ENCODE results near the gene PTBP2.

PTBP2 gene, protein sequence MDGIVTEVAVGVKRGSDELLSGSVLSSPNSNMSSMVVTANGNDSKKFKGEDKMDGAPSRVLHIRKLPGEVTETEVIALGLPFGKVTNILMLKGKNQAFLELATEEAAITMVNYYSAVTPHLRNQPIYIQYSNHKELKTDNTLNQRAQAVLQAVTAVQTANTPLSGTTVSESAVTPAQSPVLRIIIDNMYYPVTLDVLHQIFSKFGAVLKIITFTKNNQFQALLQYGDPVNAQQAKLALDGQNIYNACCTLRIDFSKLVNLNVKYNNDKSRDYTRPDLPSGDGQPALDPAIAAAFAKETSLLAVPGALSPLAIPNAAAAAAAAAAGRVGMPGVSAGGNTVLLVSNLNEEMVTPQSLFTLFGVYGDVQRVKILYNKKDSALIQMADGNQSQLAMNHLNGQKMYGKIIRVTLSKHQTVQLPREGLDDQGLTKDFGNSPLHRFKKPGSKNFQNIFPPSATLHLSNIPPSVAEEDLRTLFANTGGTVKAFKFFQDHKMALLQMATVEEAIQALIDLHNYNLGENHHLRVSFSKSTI

GRCh38 chr1:96721416-96722160 lies at the start of gene PTBP2:
Gene PTBP2 (plus strand): TSS chr1:96721784. CDS start chr1:96721865, 81 bp downstream.
- DNase-seq (ENCODE audit: low read depth in 3 of 3) = peak; percentile 60 to 76 (median 69)

DNA sequence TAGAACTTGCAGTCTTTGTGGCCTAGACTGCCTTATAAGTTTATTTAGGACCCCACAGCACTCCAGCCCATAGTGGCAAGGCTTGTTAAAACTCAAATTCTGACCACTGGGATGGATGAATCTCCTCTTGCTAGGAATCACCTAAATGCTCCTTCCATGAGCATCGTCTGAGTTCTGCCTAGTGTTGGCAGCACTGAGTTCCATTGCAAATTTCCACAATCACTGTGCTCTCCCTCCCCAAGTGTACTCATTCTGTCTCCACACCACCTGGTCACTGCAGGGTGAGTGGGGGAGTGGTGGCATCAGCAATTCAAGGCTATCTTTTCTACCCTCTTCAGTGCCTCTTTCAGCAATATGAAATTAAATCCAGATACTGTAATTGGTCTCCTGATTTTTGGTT lies 46.7 kb upstream of the PTBP2 start:
- DNase-seq (ENCODE audit: low read depth in 3 of 3) = no peak

DNA sequence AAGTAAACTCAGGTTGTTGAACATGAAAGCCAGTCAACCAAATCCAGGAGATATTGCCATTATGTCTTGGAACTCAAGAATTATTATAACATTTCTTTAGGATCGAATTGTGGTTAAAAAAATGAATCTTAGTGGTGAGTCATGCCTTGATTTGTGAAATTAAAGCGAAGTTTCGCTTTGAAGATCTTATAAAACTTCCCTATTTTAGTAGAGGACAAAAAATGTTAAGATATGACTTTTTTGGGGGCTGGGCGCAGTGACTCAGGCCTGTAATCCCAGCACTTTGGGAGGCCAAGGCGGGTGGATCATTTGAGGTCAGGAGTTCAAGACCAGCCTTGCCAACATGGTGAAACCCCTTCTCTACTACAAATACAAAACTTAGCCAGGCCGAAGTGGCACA lies 39.5 kb upstream of the PTBP2 start:
- no peak for DNase-seq (ENCODE audit: low read depth in 3 of 3)

DNA sequence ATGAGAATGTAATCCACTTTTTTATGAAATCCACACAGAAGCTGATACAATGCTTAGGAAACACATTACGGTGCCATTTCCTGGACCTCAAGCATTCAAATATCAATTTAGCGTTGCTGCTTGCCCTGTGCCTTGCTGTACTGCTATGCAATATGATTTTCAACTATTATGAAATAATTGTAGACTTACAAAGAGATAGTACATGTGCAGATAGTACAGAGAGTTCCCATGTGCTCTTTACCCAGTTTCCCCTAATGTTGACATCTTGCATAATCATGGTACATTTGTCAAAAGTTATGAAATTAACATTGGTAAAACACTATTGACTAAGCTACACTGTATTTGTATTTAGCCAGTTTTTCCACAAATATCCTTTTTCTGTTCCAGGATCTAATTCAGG lies 37.7 kb upstream of the PTBP2 start:
- DNase-seq (ENCODE audit: low read depth in 3 of 3) = no peak

DNA sequence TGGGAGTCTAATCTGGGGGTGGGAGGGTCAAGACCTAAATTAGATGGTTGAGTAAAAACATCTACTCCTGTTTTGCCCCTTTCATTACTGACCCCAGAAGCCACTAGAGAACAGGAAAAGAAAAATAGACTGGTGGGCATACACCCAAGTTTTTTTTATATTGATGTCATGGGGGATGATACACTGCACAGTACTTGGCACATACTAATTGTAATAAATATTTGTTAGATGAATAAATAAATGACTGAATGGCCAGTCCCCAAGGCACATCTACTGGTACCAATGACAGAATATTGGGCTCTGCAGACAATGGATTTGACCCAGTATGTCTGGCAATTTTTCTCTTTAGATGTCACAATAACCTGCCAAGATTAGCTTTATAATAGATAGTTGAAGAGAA lies 36.8 kb upstream of the PTBP2 start:
- DNase-seq (ENCODE audit: low read depth in 3 of 3) = no peak

DNA sequence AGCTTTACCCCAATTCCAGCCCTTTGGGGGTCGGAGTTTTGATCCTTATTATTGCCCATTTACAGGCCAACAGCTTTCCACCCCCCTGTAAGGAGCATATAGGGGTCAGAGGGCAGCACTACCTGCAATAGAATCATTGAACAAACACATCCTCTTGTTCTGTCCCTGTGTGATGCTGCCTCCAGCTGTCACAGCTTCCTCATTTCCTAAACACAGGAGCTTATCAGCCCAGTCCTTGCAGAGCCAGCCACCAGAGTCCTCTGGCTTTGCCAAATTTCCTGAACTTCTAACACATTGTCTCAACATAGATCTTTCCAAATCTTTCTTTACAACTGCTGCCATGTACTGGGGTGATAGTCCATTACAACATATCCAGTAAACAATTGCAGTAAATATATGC lies 32.8 kb upstream of the PTBP2 start:
- DNase-seq (ENCODE audit: low read depth in 3 of 3) = no peak

DNA sequence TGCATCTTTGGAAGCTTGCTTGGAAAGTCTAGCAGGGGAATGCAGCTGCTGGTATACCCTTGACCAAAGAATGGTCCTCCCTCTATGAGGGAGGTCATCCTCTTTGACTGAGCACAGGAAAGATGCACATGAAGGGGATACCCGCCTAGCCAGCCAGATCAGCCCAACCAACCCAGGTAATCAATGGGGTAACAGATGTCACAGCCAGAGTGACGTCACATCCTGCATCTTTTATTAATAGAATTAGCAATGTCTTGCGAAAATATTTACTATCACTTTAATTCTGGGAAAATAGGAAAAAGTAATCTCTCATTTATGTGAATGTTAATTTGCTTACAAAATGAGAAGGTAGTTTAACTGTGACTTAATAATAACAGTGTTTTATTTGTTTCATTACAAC lies 25.6 kb upstream of the PTBP2 start:
- no peak for DNase-seq (ENCODE audit: low read depth in 3 of 3)

GRCh38 chr1:96698342-96698983 lies 23.1 kb upstream of the PTBP2 start:
- no peak for DNase-seq (ENCODE audit: low read depth in 3 of 3)

DNA sequence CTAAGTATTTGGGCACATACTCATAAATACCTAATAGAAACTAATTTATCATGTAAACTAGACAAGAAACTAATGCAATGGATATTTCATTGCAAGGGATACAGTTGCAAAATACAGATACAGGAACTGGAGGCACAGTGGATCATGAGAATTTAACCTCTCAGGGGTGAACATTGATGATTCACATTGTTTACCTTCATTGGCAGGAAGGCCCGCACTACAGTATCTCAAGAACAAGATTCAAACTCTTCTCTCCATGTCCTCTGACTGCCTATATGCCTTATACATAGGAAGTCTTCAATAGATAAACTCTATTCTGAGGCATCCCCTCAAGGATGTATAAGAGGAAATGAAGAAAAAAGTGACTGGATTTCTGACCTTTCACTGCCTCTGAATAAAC lies 18.4 kb upstream of the PTBP2 start:
- DNase-seq (ENCODE audit: low read depth in 3 of 3) = no peak

GRCh38 chr1:96707023-96707422 lies 14.6 kb upstream of the PTBP2 start:
- DNase-seq (ENCODE audit: low read depth in 3 of 3) = no peak

DNA sequence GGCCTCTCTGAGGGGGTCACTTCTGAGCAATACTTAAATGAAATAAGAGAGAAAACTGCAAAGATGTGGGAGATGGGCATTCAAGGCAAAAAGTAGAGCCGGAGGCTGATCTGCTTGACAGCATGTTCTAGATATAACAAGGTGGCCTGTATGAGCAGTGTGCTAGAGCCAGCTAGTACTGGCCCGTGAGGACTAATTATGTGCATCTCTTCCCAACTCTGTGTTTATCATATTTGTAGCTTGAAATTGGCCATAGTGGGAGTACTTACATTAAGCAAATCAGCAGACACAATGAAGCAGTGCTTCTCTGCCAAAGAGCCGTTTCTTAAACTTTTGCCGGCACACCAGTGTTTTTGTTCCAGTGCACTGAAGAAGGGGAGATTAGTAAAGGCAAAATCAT lies 13.1 kb upstream of the PTBP2 start:
- DNase-seq (ENCODE audit: low read depth in 3 of 3) = no peak

DNA sequence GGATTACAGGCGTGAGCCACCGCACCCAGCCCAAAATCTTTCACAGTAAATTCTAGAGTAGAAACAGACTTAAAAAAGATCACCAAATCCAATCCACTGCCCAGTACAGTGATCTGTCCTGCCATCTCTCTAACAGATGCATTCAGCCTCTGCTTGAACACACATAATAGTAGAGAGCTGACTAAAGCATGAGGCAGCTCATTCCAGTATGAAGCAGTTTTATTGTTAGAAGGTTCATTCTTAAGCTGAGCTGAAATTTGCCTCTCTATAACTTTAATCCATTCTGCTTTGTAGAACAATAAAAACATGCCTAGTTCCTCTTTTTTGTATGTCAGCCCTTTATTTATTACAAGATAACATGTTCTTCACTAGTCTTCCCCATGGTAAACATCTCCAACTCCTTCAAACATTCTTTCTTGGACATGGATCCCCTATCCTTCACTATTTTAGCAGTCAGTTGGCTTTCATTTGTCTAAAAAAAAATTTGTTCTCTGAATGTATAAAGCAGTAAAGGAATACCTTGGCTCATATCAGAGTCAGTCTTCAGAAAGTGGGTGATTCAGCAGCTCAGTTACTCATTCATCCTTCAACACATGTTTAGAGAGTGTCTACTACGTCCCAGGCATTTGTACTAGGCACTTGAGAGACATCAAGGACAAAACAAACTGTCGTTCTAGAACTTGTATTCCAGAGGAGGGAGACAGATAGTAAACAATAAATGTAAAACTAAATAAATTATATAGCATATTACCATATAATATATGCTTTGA lies 10.7 kb upstream of the PTBP2 start:
- no peak for DNase-seq (ENCODE audit: low read depth in 3 of 3)

DNA sequence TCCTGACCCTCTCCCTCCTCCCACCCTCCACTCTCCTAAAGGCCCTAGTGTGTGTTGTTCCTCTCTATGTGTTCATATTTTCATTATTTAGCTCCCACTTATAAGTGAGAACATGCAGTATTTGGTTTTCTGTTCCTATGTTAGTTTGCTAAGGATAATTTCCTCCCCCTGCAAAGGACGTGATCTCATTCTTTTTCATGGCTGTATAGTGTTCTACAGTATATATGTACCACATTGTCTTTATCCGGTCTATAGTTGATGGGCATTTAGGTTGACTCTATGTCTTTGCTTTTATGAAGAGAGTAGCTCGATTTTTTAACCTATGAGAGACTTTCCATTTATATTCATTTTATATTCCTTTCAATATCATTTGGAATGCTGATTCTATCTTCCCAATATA lies 7.9 kb upstream of the PTBP2 start:
- no peak for DNase-seq (ENCODE audit: low read depth in 3 of 3)

- no peak for DNase-seq (ENCODE audit: low read depth in 3 of 3)
Measured at GRCh38 chr1:96714881-96715280, 6.7 kb upstream of the PTBP2 start.

GRCh38 chr1:96715482-96715881 lies 6.1 kb upstream of the PTBP2 start:
- DNase-seq (ENCODE audit: low read depth in 3 of 3) = no peak

- no peak for DNase-seq (ENCODE audit: low read depth in 3 of 3)
Measured at GRCh38 chr1:96721053-96721415, 550 bp upstream of the PTBP2 start.

- DNase-seq (ENCODE audit: low read depth in 3 of 3) = peak; percentile 8 to 33 (median 8)
Measured at GRCh38 chr1:96722161-96722922, 758 bp downstream of the PTBP2 start.

GRCh38 chr1:96722958-96723357 lies 1.4 kb downstream of the PTBP2 start:
- no peak for DNase-seq (ENCODE audit: low read depth in 3 of 3)

DNA sequence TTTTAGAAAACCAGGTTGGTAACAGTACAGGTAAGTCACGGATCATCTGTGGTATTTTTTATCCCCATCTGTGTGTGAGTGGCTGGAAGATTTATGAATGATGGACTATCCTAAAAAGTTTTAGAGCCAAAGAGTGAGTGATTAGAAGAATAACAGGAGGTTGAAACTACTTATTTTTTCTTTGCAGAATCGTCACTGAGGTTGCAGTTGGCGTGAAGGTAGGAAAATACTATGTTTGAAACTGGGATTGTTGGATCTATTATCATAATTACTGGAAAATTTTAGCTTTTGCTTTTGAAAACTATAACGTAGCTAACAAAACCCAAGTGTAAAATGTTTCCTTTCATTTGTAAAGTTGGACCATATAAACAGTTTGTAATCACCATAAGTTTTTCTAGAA lies 1.8 kb downstream of the PTBP2 start:
- no peak for DNase-seq (ENCODE audit: low read depth in 3 of 3)

GRCh38 chr1:96723936-96724335 lies 2.4 kb downstream of the PTBP2 start:
- DNase-seq (ENCODE audit: low read depth in 3 of 3) = no peak

- DNase-seq (ENCODE audit: low read depth in 3 of 3) = no peak
Measured at GRCh38 chr1:96727860-96728259, 6.3 kb downstream of the PTBP2 start.
